ENCODE data around the gene MAPK8IP3. TPM values are rescaled to one million over a fixed set of nuclear protein-coding genes. Genes with fewer than 3 reads are reported as not detected.

MAPK8IP3 gene
- polyA plus RNA-seq, 3 donors: 1.1 to 185 (median 2.1) TPM

- H3K9ac ChIP-seq (ENCODE audit: insufficient read depth, low read length, poor library complexity, severe bottlenecking): no peak overlapping the region
- H3K79me2 ChIP-seq (ENCODE audit: insufficient read depth, low read length): no peaks in the 10 kb centered on the region
- H3K27me3 ChIP-seq (ENCODE audit: control insufficient read depth in 2 of 2, insufficient read depth in 2 of 2, low read length in 2 of 2): no peaks in the 10 kb centered on the region
- Mint-ChIP-seq H3K9me3 (peaks cover 0 to 2% (median 0%) of the 10 kb centered on the region in 7 donors), H3K27ac (no peak overlapping the region), H3K27me3 (ENCODE audit: low read depth in 3 of 3) (no peaks in the 10 kb centered on the region), H3K4me1 (no peaks in the 10 kb centered on the region), H3K4me3 (no peak overlapping the region), H3K36me3 (peaks cover 49 to 80% of the 10 kb centered on the region in 2 donors)
- H3K27ac ChIP-seq (ENCODE audit: low read depth in 1 of 2, low read length in 2 of 2): no peak overlapping the region
- no peaks in the 10 kb centered on the region for H3K4me1 ChIP-seq (ENCODE audit: control insufficient read depth in 1 of 2, insufficient read depth in 2 of 2, low read length in 2 of 2)
- no peak overlapping the region for H2AFZ ChIP-seq (ENCODE audit: insufficient read depth, low read depth, low read length, poor library complexity, severe bottlenecking)
- H3K36me3 ChIP-seq (replicated peaks in 1 of 2; ENCODE audit: control insufficient read depth in 1 of 2, insufficient read depth in 2 of 2, low read length in 2 of 2): peaks cover 42 to 60% of the 10 kb centered on the region in 2 donors
- no peaks in the 10 kb centered on the region for H3K9me3 ChIP-seq (replicated peaks in 1 of 2; ENCODE audit: control insufficient read depth in 1 of 2, insufficient read depth in 1 of 2, low read length in 2 of 2)
- H4K20me1 ChIP-seq (ENCODE audit: insufficient read depth, low read length): peaks cover 17% of the 10 kb centered on the region
- no peak overlapping the region for H3K4me2 ChIP-seq (replicated peaks; ENCODE audit: extremely low read depth, low read length, poor library complexity, severe bottlenecking)
- no peak for DNase-seq
- intact Hi-C loops (cut with micrococcal nuclease): no loop called here
- H3K4me3 ChIP-seq (replicated peaks in 1 of 3; ENCODE audit: low read depth in 2 of 3, low read length in 3 of 3): no peak overlapping the region
- TF ChIP-seq CTCF (IDR thresholded peaks at IDR 0.05): no peak
- WGBS (ENCODE audit: insufficient coverage): 98% methylated on average over 5 of the region's 16 CpGs
These were observed 104.1 kb downstream of the MAPK8IP3 start for GRCh38 chr16:1810106-1810505.

- Histone ChIP-seq H3K79me2 (ENCODE audit: insufficient read depth, low read length) (no peaks in the 10 kb centered on the region), H3K36me3 (replicated peaks in 1 of 2; ENCODE audit: control insufficient read depth in 1 of 2, insufficient read depth in 2 of 2, low read length in 2 of 2) (peaks cover 46 to 64% of the 10 kb centered on the region in 2 donors), H3K4me1 (ENCODE audit: control insufficient read depth in 1 of 2, insufficient read depth in 2 of 2, low read length in 2 of 2) (no peaks in the 10 kb centered on the region), H3K9ac (ENCODE audit: insufficient read depth, low read length, poor library complexity, severe bottlenecking) (no peak overlapping the region), H3K4me2 (replicated peaks; ENCODE audit: extremely low read depth, low read length, poor library complexity, severe bottlenecking) (no peak overlapping the region), H2AFZ (ENCODE audit: insufficient read depth, low read depth, low read length, poor library complexity, severe bottlenecking) (no peak overlapping the region), H3K4me3 (replicated peaks in 1 of 3; ENCODE audit: low read depth in 2 of 3, low read length in 3 of 3) (no peak overlapping the region), H3K27me3 (ENCODE audit: control insufficient read depth in 2 of 2, insufficient read depth in 2 of 2, low read length in 2 of 2) (no peaks in the 10 kb centered on the region), H3K9me3 (replicated peaks in 1 of 2; ENCODE audit: control insufficient read depth in 1 of 2, insufficient read depth in 1 of 2, low read length in 2 of 2) (no peaks in the 10 kb centered on the region), H4K20me1 (ENCODE audit: insufficient read depth, low read length) (peaks cover 19% of the 10 kb centered on the region), H3K27ac (ENCODE audit: low read depth in 1 of 2, low read length in 2 of 2) (no peak overlapping the region)
- WGBS (ENCODE audit: insufficient coverage): 99% methylated on average over 12 of the region's 16 CpGs
- H3K27me3 Mint-ChIP-seq (ENCODE audit: low read depth in 3 of 3): no peaks in the 10 kb centered on the region
- peaks cover 53 to 83% of the 10 kb centered on the region in 2 donors for H3K36me3 Mint-ChIP-seq
- H3K4me3 Mint-ChIP-seq: no peak overlapping the region
- H3K9me3 Mint-ChIP-seq: peaks cover 0 to 2% (median 0%) of the 10 kb centered on the region in 7 donors
- TF ChIP-seq CTCF (IDR thresholded peaks at IDR 0.05): no peak
- no peaks in the 10 kb centered on the region for H3K4me1 Mint-ChIP-seq
- DNase-seq: no peak
- H3K27ac Mint-ChIP-seq: no peak overlapping the region
- intact Hi-C loops (cut with micrococcal nuclease): no loop called here
These were observed 104.5 kb downstream of the MAPK8IP3 start for GRCh38 chr16:1810536-1810935.
